ENCODE measurements around the gene KCNK1.
"Not testable (repeated sequence)": the region's sequence is repeated elsewhere in the genome, so short reads cannot be mapped to it uniquely, and the experiment has no call there.

Gene KCNK1

DNA sequence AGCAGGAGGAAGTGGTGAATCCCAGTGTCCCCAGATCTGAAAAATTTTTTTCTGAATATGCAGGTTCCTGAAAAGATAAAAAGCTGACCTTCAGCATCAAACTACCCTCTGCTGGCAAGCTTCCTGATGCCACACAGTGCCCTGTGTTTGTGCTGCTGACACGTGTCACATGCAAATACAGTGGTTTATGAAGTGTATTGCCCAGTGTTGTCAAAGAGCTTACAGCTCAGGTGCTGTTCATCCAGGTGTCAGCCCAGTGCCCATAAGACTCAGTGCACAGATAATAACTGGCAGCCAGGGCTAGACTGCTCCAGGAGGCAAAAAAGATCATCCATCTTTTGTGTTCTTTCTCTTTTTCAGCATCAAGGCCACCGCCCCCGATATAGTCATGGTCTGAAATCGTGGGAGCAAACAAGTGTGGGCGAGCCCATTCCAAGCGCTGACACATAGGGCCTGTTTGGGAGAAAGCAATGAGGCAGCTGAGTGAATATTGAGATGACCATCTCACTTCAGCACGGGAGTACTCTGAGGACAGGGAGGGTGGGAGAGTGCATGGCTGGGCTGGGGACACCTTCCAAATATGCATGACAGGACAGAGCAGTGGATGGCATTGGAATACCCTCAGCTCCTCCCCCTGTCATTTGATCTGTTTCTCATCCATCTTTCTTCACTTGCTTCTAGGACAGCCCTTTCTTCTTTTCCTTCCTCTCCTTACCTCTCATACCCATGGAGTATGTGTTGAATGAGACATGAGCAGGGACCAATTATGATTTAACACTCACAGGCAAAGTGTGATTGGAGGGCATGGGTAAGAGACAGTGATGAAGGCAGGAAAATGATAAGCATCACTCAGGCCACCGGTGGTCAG is 6.4 kb upstream of the KCNK1 start:
- no peak for DNase-seq (ENCODE audit: low read depth)

DNA sequence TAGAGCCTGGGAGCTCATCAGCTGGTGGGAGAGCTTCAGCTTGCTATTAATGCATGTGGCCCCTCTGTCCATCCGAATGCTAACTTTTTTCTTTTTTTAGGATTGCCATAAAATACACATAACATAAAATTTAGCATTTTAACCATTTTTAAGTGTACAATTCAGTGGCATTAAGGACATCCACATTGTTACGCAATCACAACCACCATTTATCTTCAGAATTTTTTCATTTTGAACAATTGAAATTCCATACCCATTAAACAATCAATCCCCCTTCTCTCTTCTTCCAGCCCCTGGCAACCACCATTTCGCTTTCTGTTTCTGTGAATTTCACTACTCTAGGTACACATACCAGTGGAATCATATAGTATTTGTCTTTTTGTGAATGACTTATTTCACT is 4.9 kb upstream of the KCNK1 start:
- no peak for DNase-seq (ENCODE audit: low read depth)

GRCh38 chr1:233609926-233610325 is 4.0 kb upstream of the KCNK1 start:
- DNase-seq (ENCODE audit: low read depth) = no peak

DNA sequence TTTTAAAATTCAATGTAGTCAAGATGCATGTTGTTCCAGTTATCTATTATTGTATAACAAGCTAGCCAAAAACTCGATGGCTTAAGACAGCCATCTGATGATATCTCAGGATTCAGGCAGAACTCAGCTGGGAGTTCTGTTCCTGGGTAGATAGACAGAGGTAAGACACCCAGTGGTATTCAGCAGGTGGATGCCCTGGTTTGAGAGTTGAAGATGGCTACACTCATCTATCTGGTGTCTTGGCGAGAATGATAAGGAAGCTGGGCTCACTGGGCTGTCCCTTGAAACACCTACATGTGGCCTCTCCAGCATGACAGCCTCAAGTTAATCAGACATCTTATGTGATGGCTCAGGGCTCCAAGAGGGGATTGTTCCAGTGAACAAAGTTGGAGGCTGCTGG is 3.3 kb upstream of the KCNK1 start:
- no peak for DNase-seq (ENCODE audit: low read depth)

GRCh38 chr1:233611363-233611762 is 2.5 kb upstream of the KCNK1 start:
- DNase-seq (ENCODE audit: low read depth) = not testable (repeated sequence)

- no peak for DNase-seq (ENCODE audit: low read depth)
Measured at GRCh38 chr1:233614173-233614742, 352 bp downstream of the KCNK1 start.

DNA sequence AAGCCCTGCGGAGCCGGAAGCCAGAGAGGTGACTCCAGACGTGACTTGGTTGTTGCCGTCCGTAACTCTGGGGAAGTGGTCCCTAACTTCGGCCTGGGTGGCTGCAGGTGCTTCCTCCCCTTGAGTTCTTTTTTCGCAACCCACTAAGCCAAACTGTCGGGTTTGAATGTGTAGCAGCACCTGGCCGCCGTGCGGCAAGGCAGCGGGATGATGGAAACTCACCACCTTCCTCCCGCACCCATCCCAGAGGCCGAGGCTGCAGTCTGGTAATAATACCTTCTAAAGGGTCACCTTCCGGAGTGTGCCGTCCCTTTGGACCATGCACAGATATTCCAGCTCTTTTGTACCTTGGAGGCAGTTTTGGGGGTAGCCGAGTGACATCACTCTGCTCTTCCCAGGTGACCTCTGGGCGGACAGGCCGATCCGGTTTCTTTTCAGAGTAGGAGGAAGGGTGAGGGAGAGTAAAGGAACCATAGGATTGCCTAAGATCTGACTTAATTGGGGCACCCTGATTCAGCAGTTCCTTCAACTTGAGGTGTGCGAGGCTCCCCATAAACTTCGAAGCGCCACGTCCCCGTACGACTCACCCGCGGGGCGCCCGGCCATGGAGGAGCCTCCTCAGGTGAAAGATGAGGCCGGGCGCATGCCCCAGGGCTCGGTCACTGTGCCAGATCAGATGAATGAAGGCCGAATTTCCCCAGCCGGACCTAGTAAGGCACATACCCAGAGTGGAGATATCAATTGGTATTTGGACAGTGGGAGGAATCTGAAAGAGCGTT is 1.0 kb downstream of the KCNK1 start:
- DNase-seq (ENCODE audit: low read depth) = no peak

- no peak for DNase-seq (ENCODE audit: low read depth)
Measured at GRCh38 chr1:233615571-233615970, 1.7 kb downstream of the KCNK1 start.

GRCh38 chr1:233617025-233617424 is 3.1 kb downstream of the KCNK1 start:
- no peak for DNase-seq (ENCODE audit: low read depth)

DNA sequence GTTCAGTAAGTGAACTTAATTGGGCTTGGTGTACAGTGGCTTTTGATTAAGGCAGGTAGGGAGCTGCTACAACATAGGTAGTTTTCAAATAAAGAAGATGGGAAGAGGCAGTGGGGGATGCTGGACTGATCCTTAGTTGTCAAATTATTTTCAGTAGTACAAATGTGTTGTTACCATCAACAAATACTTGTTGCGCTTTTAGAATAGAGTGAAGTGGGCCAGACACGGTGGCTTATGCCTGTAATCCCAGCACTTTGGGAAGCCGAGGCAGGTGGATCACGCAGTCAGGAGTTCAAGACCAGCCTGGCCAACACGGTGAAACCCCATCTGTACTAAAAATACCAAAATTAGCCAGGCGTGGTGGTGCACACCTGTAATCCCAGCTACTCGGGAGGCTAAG is 5.5 kb downstream of the KCNK1 start:
- DNase-seq (ENCODE audit: low read depth) = not testable (repeated sequence)

- DNase-seq (ENCODE audit: low read depth) = no peak
Measured at GRCh38 chr1:233620065-233620464, 6.2 kb downstream of the KCNK1 start.

- no peak for DNase-seq (ENCODE audit: low read depth)
Measured at GRCh38 chr1:233621923-233622322, 8.0 kb downstream of the KCNK1 start.

- DNase-seq (ENCODE audit: low read depth) = no peak
Measured at GRCh38 chr1:233624289-233624688, 10.4 kb downstream of the KCNK1 start.

DNA sequence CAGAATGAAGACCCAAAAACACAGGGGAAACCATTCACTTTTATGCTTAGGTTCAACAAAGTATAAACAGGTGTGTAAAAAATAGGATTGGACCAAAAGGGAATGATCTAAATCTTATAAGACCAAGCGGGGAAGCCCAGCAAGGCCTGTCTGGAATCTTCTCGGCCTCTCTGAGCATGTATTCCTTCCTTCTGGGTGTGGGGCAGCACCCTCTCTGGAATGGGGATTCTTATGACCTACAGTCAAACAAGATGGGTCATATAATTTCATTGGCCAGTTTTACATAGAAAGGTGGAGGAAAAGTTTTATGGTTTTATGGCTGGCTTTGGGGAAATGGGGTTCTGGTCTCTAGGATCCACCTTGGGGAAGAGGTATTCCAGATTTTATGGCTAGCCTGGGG is 11.2 kb downstream of the KCNK1 start:
- no peak for DNase-seq (ENCODE audit: low read depth)

- no peak for DNase-seq (ENCODE audit: low read depth)
Measured at GRCh38 chr1:233625510-233625981, 11.6 kb downstream of the KCNK1 start.

GRCh38 chr1:233627376-233627775 is 13.5 kb downstream of the KCNK1 start:
- DNase-seq (ENCODE audit: low read depth) = peak; percentile 17

- DNase-seq (ENCODE audit: low read depth) = no peak
Measured at GRCh38 chr1:233627823-233628222, 13.9 kb downstream of the KCNK1 start.

GRCh38 chr1:233629305-233629935 is 15.5 kb downstream of the KCNK1 start:
- DNase-seq (ENCODE audit: low read depth) = no peak

GRCh38 chr1:233631810-233632405 is 18.0 kb downstream of the KCNK1 start:
- no peak for DNase-seq (ENCODE audit: low read depth)

DNA sequence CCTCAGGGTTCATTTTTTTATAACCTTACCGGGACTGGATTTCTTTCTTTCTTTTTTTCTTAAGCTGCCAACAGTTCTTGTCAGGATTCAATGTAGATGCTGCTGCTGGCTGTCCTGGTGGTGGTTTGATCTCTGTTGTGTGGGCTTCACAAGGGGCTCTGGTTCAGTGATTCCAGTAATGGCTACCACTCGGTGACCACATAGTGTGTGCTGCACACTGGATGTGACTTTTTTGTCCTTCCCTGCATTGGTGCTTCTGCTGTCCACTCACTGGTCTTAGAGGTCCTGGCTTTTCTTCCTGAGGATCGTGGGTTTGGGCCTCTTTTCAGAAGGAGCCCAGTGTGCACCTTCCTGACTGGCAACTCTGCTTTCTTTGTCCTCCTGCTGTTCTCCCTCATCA is 18.5 kb downstream of the KCNK1 start:
- no peak for DNase-seq (ENCODE audit: low read depth)

- no peak for DNase-seq (ENCODE audit: low read depth)
Measured at GRCh38 chr1:233635765-233636502, 22.0 kb downstream of the KCNK1 start.
